GM15510 (cell line): ENCODE measurements around the gene GSG1L.

ENCODE experiments used
- POLR2A ChIP-seq: IDR thresholded peaks from 3 replicates; pipeline ENCODE4 v1.6.1; 2011; ENCODE audit warnings: borderline replicate concordance; ENCODE audit not compliant: insufficient read length; ENCODE audit errors: extremely low read depth

The GSG1L gene

DNA sequence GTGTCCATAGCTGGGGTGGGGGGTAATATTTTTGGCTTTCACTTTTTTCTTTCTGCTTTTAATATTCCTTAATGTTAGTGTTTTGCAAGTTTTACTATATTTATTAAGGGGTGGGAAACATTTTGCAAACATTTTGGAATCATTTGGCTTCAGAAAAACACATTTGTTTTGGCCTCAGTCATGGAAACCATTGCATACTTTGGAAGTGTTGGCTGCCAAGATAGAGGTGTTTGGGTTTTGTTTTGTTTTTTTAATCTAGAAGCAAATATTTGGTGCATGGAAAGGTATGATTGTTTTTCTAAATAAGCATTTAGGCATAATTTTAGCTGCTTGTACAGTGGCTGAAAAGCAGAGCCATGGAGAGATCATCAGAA lies 270.3 kb downstream of the GSG1L start:
- TF ChIP-seq POLR2A, result no peak

- TF ChIP-seq POLR2A, result no peak
Observed at GRCh38 chr16:27792486-27793248, 270.8 kb downstream of the GSG1L start.

- no peak for TF ChIP-seq POLR2A
Observed at GRCh38 chr16:27791404-27791719, 272.2 kb downstream of the GSG1L start.

GRCh38 chr16:27790546-27791403 lies 272.7 kb downstream of the GSG1L start:
- TF ChIP-seq POLR2A, result no peak

DNA sequence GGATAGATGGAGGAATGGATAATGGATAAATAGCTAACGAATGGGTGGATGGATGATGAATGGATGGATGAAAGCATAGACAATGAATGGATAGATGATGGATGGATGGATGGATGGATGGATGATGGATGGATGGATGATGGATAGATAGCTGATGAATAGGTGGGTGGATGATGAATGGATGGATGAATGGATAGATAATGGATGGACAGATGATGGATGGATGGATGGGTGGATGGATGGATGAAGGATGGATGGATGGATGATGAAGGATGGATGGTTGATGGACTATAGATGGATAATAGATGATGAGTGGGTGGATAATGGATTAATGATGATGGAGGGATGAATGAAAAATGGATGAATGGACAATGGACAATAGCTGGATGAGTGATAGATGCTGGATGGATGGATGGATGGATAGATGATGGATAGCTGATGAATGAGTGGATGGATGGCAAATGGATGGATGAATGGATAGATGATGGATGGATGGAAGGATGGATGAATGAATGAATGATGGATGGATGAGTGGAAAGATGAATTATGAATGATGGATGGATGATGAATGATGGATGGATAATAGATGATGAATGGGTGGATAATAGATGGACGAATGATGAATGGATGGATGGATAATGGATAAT lies 273.8 kb downstream of the GSG1L start:
- no peak for TF ChIP-seq POLR2A

DNA sequence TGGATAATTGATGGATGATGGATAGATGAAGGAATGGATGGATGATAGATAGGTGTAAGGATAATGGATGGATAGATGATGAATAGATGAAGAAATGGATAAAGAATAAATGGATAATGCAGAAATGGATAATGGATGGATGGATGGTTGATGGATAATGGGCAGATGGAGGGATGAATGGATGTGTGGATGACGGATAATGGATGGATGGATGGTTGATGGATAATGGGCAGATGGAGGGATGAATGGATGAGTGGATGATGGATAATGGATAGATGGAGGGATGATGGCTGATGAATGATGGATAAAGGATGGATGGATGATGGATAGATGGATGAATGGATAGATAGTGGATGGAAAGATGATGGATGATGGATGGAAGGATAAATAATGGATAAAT lies 274.4 kb downstream of the GSG1L start:
- no peak for TF ChIP-seq POLR2A

DNA sequence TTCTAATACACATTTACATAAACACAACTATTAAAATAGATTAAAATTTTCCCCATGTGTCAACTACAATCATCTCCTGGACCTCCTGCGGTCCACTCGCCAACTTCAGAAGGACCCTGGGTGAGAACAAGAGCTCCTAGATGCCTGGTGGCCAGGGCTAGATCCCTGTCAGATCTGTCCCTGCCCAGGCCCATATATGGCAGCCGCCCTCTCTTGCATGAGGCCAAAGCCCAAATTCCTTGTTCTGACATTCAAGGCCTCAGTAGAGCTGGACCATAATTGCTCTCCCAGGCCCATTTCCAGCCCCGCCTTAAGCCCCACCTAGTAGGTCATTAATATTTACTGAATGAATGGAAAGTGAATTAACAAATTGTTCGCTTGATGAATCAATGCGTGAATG lies 275.8 kb downstream of the GSG1L start:
- TF ChIP-seq POLR2A, result no peak

GRCh38 chr16:27786923-27787625 lies 276.4 kb downstream of the GSG1L start:
- TF ChIP-seq POLR2A, result no peak

- no peak for TF ChIP-seq POLR2A
Observed at GRCh38 chr16:27786221-27786922, 277.1 kb downstream of the GSG1L start.

- TF ChIP-seq POLR2A, result no peak
Observed at GRCh38 chr16:27785307-27785678, 278.2 kb downstream of the GSG1L start.

DNA sequence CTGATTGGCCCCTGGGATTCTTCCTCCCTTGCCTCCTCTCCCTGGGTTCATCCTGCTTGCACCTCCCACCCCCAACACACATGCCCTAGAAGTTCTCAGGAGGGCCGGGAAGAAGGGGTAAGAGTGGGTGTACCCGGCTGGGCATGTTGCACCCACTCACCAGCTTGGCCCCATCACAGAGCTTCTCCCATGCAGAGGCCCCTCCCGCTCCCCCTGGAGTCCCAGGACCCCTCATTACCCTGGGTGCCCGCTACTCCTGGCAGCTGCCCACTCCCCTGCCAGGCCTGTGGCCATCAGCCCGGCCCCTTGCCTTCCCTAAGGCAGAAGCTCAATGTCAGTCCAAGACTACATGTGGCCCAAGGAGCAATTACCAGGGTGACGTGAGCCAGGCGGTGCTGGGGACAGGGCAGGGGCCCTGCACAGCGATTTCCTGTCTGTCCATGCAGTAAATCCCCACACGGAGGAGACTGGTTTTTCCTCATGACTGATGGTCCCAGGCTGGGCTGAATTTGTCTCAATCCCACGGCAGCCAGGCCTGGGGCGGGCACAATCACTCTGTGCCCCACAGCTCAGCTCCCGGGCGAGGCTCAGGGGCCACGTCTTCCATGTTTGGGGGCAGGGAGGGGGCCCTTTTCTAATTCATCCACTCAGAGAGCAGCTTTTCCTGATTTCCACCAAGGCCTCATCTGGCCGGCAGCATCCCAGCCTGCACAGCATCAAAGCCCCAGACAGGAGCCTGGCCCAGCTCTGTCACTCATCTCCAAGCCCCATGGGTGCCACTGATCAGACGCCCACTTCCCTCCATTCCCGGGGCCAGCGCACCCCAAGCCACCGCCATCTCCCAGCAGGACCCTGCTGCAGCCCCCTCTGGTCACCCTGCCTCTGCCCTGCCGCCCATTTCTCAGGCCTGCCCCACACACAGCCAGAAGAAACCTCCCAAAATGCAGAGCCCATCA lies 278.9 kb downstream of the GSG1L start:
- no peak for TF ChIP-seq POLR2A

GRCh38 chr16:27781981-27782880 lies 281.3 kb downstream of the GSG1L start:
- no peak for TF ChIP-seq POLR2A
